Endodermal cell (in vitro differentiated cells): ENCODE measurements around the gene COQ2. TPM values are rescaled to one million over a fixed set of nuclear protein-coding genes. Genes with fewer than 3 reads are reported as not detected.

Experiments
- DNase-seq: peaks from one replicate; pipeline ENCODE4 v3.0.0-alpha.2; 2017
- H3K27ac ChIP-seq: 2 replicates; pipeline ENCODE4 v1.5.1; 2013; ENCODE audit warnings: mild to moderate bottlenecking, low read depth, low read length, moderate library complexity
- H3K27me3 ChIP-seq: 2 replicates; pipeline ENCODE4 v1.6.1; 2013; ENCODE audit warnings: mild to moderate bottlenecking, low read length, moderate library complexity; ENCODE audit not compliant: insufficient read depth, control insufficient read depth, poor library complexity, severe bottlenecking
- H3K36me3 ChIP-seq: 2 replicates; pipeline ENCODE4 v1.7.0; 2013; ENCODE audit warnings: mild to moderate bottlenecking, low read length, moderate library complexity; ENCODE audit not compliant: control insufficient read depth, insufficient read depth
- H3K4me1 ChIP-seq: one replicate; pipeline ENCODE4 v1.7.0; 2013; ENCODE audit warnings: low read length; ENCODE audit not compliant: control insufficient read depth, insufficient read depth
- H3K4me3 ChIP-seq: 2 replicates; pipeline ENCODE4 v1.5.1; 2013; ENCODE audit warnings: mild to moderate bottlenecking, low read length, moderate library complexity
- H3K9ac ChIP-seq: 2 replicates; pipeline ENCODE4 v1.6.1; 2013; ENCODE audit warnings: mild to moderate bottlenecking, low read length, moderate library complexity; ENCODE audit not compliant: poor library complexity, severe bottlenecking; ENCODE audit errors: extremely low read depth
- H3K9me3 ChIP-seq: 2 replicates; pipeline ENCODE4 v1.6.1; 2013; ENCODE audit warnings: mild to moderate bottlenecking, low read length, moderate library complexity; ENCODE audit not compliant: control insufficient read depth
- H3K27ac Mint-ChIP-seq: 2 replicates; pipeline ENCODE4 v1.8.0; 2020; ENCODE audit warnings: mixed read lengths
- H3K27me3 Mint-ChIP-seq: 2 replicates; pipeline ENCODE4 v1.8.0; 2021; ENCODE audit warnings: mild to moderate bottlenecking, mixed read lengths; ENCODE audit not compliant: insufficient read depth
- H3K36me3 Mint-ChIP-seq: 2 replicates; pipeline ENCODE4 v1.8.0; 2020; ENCODE audit warnings: low read depth, mixed read lengths
- H3K4me1 Mint-ChIP-seq: 2 replicates; pipeline ENCODE4 v1.8.0; 2020; ENCODE audit warnings: mixed read lengths
- H3K4me3 Mint-ChIP-seq: 2 replicates; pipeline ENCODE4 v1.8.0; 2020; ENCODE audit warnings: mild to moderate bottlenecking, moderate library complexity, mixed read lengths
- H3K9me3 Mint-ChIP-seq: 2 replicates; pipeline ENCODE4 v1.8.0; 2020; ENCODE audit warnings: mild to moderate bottlenecking, mixed read lengths
- CTCF ChIP-seq: fragments of 200-600 bp; sonication (generic); conservative IDR thresholded peaks from 2 replicates; pipeline ENCODE4 v1.5.0; 2021; ENCODE audit warnings: antibody characterized with exemption, mild to moderate bottlenecking
- WGBS, 2 experiments: methylation state at CpG; one replicate each; pipeline versions ENCODE4 v1.1.5 to v1.1.7; 2013; ENCODE audit warnings: missing lambda C conversion rate in 2 of 2, mixed read lengths in 1 of 2; ENCODE audit not compliant: insufficient coverage in 1 of 2, insufficient read length in 1 of 2; 5-methylcytosine and 5-hydroxymethylcytosine counted together
- total RNA-seq, 2 donors: library from RNA; stranded (reverse); fragmentation: NEBNext Ultra II Directional in 1 of 2; extraction: Animal tissue kit (Norgen Biotek cat#: 25700) in 1 of 2; gene quantifications; 2 replicates in 1 of 2; 3 replicates in 1 of 2; pipeline ENCODE4 v1.2.1, GENCODE V29; 2021

COQ2 gene
- total RNA-seq, 2 donors from 2014 or later: 17.7 to 18.4 TPM

DNA sequence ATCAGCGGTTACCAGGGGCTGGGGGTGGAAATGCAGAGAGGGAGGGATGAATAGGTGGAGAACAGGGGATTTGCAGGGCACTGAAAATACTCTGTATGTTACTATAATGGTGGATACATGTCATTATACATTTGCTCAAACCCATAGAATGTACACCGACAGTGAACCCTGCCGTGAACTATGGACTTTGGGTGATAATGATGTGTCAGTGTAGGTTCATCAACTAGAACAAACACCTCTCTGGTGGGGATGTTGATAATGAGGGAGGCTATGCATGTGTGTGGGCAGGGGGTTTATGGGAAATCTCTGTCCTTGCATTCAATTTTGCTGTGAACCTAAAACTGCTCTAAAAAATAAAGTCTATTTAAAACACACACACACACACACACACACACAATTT, 38.5 kb upstream of the COQ2 start:
- no peak overlapping the region for H3K4me3 Mint-ChIP-seq
- H3K36me3 Mint-ChIP-seq: no peaks in the 10 kb centered on the region
- no peak overlapping the region for H3K27ac Mint-ChIP-seq
- WGBS, 2 experiments: 89 to 100% methylated on average over 1 to 3 of the region's 3 CpGs
- no peak overlapping the region for H3K9ac ChIP-seq
- no peaks in the 10 kb centered on the region for H3K9me3 ChIP-seq
- no peaks in the 10 kb centered on the region for H3K4me1 ChIP-seq
- H3K36me3 ChIP-seq: no peaks in the 10 kb centered on the region
- no peak overlapping the region for H3K4me3 ChIP-seq
- no peak for TF ChIP-seq CTCF
- no peak overlapping the region for H3K27ac ChIP-seq
- no peaks in the 10 kb centered on the region for H3K27me3 Mint-ChIP-seq
- peaks cover 18% of the 10 kb centered on the region for H3K4me1 Mint-ChIP-seq
- H3K9me3 Mint-ChIP-seq: no peaks in the 10 kb centered on the region
- H3K27me3 ChIP-seq: no peaks in the 10 kb centered on the region
- DNase-seq: no peak

DNA sequence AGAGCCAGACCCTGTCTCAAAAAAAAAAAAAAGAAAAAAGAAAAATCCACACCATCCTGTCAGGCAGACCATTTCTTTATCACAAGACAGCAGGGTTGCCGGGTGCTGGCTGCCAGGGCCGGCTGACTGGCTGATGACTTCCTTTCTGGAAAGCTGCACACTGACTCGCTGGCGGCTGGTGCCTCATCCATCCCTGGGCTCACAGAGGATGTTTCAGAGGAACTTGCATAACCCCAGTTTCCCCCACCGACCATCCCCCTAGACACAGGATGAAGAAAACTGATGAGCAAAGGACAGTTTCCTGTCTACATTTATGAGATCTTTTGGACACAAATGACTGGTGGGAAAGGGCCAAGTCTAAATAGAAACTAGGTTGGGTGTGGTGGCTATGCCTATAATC, 36.0 kb upstream of the COQ2 start:
- Histone ChIP-seq H3K27ac (no peak overlapping the region), H3K4me3 (no peak overlapping the region), H3K27me3 (no peaks in the 10 kb centered on the region), H3K9ac (no peak overlapping the region), H3K36me3 (no peaks in the 10 kb centered on the region), H3K9me3 (no peaks in the 10 kb centered on the region), H3K4me1 (no peaks in the 10 kb centered on the region)
- peaks cover 18% of the 10 kb centered on the region for H3K4me1 Mint-ChIP-seq
- DNase-seq: no peak
- no peaks in the 10 kb centered on the region for H3K27me3 Mint-ChIP-seq
- no peak for TF ChIP-seq CTCF
- no peaks in the 10 kb centered on the region for H3K36me3 Mint-ChIP-seq
- no peak overlapping the region for H3K4me3 Mint-ChIP-seq
- H3K27ac Mint-ChIP-seq: no peak overlapping the region
- WGBS, 2 experiments: 93% methylated on average over 5 of the region's 5 CpGs; no CpG with 5 or more reads in 1 of the 2 experiments
- no peaks in the 10 kb centered on the region for H3K9me3 Mint-ChIP-seq

DNA sequence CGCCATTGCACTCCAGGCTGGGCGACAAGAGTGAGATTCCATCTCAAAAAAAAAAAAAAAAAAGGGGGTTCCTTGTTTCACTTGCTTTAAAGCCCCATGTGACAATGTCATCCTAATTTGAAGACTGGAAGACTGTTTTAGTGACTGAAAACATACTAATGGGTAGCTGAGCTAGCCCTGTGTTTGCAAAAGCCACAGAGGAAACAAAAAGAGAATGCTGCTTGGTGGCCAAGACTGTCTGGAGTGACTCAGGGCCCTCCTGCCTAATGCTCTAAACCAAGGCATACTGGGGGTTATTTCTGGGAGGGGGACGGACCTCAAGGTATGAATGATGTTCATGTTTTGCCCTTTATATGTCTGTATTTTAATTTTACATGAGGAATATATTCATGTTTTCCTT, 34.1 kb upstream of the COQ2 start:
- H3K27me3 ChIP-seq: no peaks in the 10 kb centered on the region
- no peak for TF ChIP-seq CTCF
- no peak for DNase-seq
- WGBS, 2 experiments: 87% methylated on average over 3 of the region's 3 CpGs; no CpG with 5 or more reads in 1 of the 2 experiments
- no peak overlapping the region for H3K9ac ChIP-seq
- no peak overlapping the region for H3K27ac ChIP-seq
- no peaks in the 10 kb centered on the region for H3K9me3 ChIP-seq
- H3K4me3 ChIP-seq: no peak overlapping the region
- peaks cover 18% of the 10 kb centered on the region for H3K4me1 Mint-ChIP-seq
- no peak overlapping the region for H3K27ac Mint-ChIP-seq
- no peaks in the 10 kb centered on the region for H3K36me3 ChIP-seq
- no peaks in the 10 kb centered on the region for H3K27me3 Mint-ChIP-seq
- H3K4me1 ChIP-seq: no peaks in the 10 kb centered on the region
- no peaks in the 10 kb centered on the region for H3K36me3 Mint-ChIP-seq
- H3K9me3 Mint-ChIP-seq: no peaks in the 10 kb centered on the region
- no peak overlapping the region for H3K4me3 Mint-ChIP-seq
